ENCODE measurements around the gene MMRN2.

The MMRN2 gene

DNA sequence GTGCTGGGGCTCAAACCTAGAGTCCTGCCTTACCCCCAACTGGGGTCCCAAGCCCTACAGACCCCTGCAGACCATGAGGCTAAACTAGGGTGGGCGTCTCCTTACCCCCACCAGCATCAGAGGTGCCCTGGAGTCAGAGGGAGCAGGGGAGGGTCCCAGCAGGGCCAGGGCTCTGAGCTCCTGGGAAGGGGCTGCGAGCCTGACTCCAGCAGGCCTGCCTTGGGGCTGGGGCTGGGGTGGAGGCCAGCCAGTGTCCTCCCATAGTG is 2.3 kb upstream of the MMRN2 start:
- no peak for ATAC-seq

DNA sequence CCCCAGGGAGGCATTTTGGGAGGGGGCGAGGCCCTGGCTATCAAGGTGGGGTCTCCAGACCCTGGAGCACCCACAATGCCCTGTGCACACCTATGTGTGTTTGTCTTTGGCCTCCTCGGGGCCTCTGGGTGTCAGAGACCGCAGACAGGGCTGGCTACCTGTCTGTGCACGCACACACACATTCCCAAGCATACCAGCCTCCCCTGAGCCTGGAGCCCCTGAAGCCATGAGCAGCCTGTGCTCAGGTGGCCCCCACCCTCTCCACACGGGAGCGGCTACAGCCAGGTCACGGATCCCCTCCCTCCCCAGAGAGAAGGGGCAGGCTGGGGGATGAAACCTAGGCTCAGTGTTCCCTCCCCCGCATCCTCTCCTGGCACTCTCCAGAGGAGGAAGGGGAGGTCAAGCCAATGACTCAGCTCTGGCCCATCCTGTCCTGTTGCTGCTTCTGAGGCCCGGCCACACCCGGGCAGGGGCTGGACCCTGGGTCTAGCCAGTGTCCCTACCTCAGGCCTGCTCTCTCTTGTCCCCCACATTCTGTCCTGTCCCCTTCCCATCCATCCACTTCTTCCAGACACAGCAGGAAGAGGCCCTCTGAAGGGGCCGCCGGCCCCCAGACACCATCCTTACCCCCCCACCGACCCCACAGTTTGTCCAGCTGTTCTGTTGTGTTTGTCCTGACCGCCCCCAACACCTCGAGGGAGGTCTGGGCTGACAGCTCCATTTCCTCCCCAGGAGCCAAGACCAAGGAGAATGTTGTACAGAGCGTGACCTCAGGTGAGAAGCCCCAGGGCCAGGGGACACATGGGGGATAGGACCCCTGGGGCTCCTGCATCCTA is 1.7 kb upstream of the MMRN2 start:
- ATAC-seq = peak; percentile 70
- TF ChIP-seq, protein P1, sequence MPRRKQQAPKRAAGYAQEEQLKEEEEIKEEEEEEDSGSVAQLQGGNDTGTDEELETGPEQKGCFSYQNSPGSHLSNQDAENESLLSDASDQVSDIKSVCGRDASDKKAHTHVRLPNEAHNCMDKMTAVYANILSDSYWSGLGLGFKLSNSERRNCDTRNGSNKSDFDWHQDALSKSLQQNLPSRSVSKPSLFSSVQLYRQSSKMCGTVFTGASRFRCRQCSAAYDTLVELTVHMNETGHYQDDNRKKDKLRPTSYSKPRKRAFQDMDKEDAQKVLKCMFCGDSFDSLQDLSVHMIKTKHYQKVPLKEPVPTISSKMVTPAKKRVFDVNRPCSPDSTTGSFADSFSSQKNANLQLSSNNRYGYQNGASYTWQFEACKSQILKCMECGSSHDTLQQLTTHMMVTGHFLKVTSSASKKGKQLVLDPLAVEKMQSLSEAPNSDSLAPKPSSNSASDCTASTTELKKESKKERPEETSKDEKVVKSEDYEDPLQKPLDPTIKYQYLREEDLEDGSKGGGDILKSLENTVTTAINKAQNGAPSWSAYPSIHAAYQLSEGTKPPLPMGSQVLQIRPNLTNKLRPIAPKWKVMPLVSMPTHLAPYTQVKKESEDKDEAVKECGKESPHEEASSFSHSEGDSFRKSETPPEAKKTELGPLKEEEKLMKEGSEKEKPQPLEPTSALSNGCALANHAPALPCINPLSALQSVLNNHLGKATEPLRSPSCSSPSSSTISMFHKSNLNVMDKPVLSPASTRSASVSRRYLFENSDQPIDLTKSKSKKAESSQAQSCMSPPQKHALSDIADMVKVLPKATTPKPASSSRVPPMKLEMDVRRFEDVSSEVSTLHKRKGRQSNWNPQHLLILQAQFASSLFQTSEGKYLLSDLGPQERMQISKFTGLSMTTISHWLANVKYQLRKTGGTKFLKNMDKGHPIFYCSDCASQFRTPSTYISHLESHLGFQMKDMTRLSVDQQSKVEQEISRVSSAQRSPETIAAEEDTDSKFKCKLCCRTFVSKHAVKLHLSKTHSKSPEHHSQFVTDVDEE (CRISPR knock-in tag; IDR thresholded peaks at IDR 0.05) = no peak
- TF ChIP-seq ZFP3 (CRISPR knock-in tag; IDR thresholded peaks at IDR 0.05) = no peak

More for the DNA sequence above, 2.3 kb upstream of the MMRN2 start:
- TF ChIP-seq TOX (CRISPR knock-in tag; IDR thresholded peaks at IDR 0.05; ENCODE audit: borderline replicate concordance) (no peak), ARNTL (CRISPR knock-in tag; IDR thresholded peaks at IDR 0.05; ENCODE audit: borderline replicate concordance, low read depth) (no peak), GLIS3 (CRISPR knock-in tag; IDR thresholded peaks at IDR 0.05) (no peak), SNAI2 (CRISPR knock-in tag; IDR thresholded peaks at IDR 0.05) (no peak), RARB (CRISPR knock-in tag; IDR thresholded peaks at IDR 0.05) (no peak), ZNF8 (CRISPR knock-in tag; IDR thresholded peaks at IDR 0.05) (no peak)
- TF ChIP-seq, protein P1 (CRISPR knock-in tag; IDR thresholded peaks at IDR 0.05) = no peak

DNA sequence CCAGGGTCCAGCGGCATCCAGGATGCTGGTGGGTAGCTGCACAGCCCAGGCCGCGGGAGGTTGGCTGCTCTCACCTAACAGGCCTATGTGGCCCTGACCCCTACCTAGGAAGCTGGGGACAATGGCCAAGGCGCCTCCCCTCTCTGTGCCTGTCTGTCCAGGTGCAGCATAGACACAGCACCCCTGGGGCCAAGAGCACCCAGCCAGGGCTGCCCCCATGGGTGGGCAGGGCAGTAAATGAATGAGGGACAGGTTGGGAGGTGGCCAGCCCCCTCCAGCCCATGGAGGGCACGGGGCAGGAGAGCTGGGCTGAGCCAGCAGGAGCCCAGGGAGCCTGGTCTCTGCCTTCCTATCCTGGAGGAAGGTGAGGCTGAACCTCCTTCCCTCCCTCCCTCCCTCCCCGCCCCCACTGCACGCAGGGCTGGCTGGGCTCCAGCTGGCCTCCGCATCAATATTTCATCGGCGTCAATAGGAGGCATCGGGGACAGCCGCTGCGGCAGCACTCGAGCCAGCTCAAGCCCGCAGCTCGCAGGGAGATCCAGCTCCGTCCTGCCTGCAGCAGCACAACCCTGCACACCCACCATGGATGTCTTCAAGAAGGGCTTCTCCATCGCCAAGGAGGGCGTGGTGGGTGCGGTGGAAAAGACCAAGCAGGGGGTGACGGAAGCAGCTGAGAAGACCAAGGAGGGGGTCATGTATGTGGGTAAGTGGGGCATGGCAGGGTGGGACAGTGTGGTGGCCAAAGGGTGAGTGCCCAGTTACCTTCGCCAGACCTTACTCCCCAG is 893 bp upstream of the MMRN2 start, which contains the start of gene SNCG:
Gene SNCG, plus strand, starts transcription at position 484 of the 785 bp plus-strand sequence. Its CDS starts 99 bp downstream, at position 583.
- ATAC-seq = no peak
- TF ChIP-seq TCF4 (CRISPR knock-in tag; IDR thresholded peaks at IDR 0.05; ENCODE audit: borderline replicate concordance) (no peak), SNAI2 (CRISPR knock-in tag; IDR thresholded peaks at IDR 0.05) (no peak), ESRRG (CRISPR knock-in tag; IDR thresholded peaks at IDR 0.05) (no peak), ARNTL (CRISPR knock-in tag; IDR thresholded peaks at IDR 0.05; ENCODE audit: borderline replicate concordance, low read depth) (no peak), CSDC2 (CRISPR knock-in tag; IDR thresholded peaks at IDR 0.05) (no peak), ISL1 (CRISPR knock-in tag; IDR thresholded peaks at IDR 0.05) (no peak), OSR1 (CRISPR knock-in tag; IDR thresholded peaks at IDR 0.05) (no peak), PPARA (CRISPR knock-in tag; IDR thresholded peaks at IDR 0.05; ENCODE audit: borderline replicate concordance) (no peak), ZC3H10 (CRISPR knock-in tag; IDR thresholded peaks at IDR 0.05) (no peak), ZNF70 (CRISPR knock-in tag; IDR thresholded peaks at IDR 0.05) (no peak), ZFP3 (CRISPR knock-in tag; IDR thresholded peaks at IDR 0.05) (no peak), RARB (CRISPR knock-in tag; IDR thresholded peaks at IDR 0.05) (no peak), ZNF8 (CRISPR knock-in tag; IDR thresholded peaks at IDR 0.05) (no peak), ZFP30 (CRISPR knock-in tag; IDR thresholded peaks at IDR 0.05) (no peak)
- TF ChIP-seq, protein P2, sequence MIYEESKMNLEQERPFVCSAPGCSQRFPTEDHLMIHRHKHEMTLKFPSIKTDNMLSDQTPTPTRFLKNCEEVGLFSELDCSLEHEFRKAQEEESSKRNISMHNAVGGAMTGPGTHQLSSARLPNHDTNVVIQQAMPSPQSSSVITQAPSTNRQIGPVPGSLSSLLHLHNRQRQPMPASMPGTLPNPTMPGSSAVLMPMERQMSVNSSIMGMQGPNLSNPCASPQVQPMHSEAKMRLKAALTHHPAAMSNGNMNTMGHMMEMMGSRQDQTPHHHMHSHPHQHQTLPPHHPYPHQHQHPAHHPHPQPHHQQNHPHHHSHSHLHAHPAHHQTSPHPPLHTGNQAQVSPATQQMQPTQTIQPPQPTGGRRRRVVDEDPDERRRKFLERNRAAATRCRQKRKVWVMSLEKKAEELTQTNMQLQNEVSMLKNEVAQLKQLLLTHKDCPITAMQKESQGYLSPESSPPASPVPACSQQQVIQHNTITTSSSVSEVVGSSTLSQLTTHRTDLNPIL (CRISPR knock-in tag; IDR thresholded peaks at IDR 0.05; ENCODE audit: low read depth) = no peak
- TF ChIP-seq, protein P3, sequence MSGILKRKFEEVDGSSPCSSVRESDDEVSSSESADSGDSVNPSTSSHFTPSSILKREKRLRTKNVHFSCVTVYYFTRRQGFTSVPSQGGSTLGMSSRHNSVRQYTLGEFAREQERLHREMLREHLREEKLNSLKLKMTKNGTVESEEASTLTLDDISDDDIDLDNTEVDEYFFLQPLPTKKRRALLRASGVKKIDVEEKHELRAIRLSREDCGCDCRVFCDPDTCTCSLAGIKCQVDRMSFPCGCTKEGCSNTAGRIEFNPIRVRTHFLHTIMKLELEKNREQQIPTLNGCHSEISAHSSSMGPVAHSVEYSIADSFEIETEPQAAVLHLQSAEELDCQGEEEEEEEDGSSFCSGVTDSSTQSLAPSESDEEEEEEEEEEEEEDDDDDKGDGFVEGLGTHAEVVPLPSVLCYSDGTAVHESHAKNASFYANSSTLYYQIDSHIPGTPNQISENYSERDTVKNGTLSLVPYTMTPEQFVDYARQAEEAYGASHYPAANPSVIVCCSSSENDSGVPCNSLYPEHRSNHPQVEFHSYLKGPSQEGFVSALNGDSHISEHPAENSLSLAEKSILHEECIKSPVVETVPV (CRISPR knock-in tag; IDR thresholded peaks at IDR 0.05) = no peak
- TF ChIP-seq, protein P1 (CRISPR knock-in tag; IDR thresholded peaks at IDR 0.05) = no peak

Measured in SK-N-SH treated with all-trans-retinoic acid at 6 μM for 48 hours (cell line).